Measurements from ENCODE around the gene XRCC1. TPM values are rescaled to one million over a fixed set of nuclear protein-coding genes. Genes with fewer than 3 reads are reported as not detected.
"Not testable (repeated sequence)": the region's sequence is repeated elsewhere in the genome, so short reads cannot be mapped to it uniquely, and the experiment has no call there.

The XRCC1 gene
- total RNA-seq, 1 donor from 2014 or later: 70.7 TPM

DNA sequence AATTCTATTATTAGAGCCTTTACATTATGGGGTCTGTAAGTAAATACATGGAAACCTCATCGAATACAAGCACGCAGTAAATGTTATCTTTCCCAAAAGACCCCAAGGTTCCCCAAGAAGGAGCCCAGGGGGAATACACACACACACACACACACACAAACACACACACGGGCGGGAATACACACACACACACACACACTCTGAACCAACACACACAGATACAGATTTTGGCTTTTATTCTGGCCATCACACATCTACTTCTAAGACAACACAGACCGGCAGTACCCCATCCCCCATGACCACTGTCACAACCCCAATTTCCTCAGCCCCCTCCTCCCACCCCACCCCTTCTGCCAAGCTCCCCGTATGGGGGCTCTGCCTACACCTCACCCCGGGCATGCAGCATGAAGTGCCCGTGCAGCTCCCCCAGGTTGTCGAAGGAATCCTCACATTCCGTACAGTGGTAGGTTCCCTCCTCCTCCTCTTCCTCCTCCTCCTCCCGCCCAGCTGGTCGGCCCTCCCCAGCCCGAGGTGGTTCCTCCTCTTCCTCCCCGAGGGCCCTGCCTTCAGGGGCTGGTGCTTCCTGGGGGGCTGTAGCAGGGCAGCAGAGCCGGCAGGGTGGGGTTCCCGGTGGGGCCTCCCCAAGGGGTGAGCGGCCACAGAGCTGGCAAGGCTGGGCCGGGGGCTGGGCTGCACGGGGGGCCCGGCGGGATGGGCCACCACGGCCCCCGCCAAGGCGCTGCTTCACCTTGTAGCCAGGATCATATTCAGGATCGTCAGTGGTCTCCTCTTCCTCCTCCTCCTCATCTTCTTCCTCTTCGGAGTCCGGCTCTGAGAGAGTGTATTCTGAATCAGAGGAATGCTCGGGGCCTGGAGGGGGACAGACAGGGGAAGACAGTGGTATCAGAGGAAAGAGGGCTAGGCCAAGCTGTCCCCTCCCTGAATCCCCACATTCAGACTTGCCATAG is 32.2 kb upstream of the XRCC1 start:
- Mint-ChIP-seq H3K4me1 (ENCODE audit: low read depth) (no peaks in the 10 kb centered on the region), H3K27ac (no peak overlapping the region), H3K9me3 (ENCODE audit: low read depth) (no peaks in the 10 kb centered on the region), H3K4me3 (ENCODE audit: low read depth) (no peak overlapping the region), H3K36me3 (ENCODE audit: insufficient read depth) (peaks cover 17% of the 10 kb centered on the region), H3K27me3 (no peaks in the 10 kb centered on the region)
- TF ChIP-seq, protein P1, sequence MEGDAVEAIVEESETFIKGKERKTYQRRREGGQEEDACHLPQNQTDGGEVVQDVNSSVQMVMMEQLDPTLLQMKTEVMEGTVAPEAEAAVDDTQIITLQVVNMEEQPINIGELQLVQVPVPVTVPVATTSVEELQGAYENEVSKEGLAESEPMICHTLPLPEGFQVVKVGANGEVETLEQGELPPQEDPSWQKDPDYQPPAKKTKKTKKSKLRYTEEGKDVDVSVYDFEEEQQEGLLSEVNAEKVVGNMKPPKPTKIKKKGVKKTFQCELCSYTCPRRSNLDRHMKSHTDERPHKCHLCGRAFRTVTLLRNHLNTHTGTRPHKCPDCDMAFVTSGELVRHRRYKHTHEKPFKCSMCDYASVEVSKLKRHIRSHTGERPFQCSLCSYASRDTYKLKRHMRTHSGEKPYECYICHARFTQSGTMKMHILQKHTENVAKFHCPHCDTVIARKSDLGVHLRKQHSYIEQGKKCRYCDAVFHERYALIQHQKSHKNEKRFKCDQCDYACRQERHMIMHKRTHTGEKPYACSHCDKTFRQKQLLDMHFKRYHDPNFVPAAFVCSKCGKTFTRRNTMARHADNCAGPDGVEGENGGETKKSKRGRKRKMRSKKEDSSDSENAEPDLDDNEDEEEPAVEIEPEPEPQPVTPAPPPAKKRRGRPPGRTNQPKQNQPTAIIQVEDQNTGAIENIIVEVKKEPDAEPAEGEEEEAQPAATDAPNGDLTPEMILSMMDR (IDR thresholded peaks at IDR 0.05; ENCODE audit: unreplicated experiment): no peak
- DNase-seq (ENCODE audit: low spot score, unreplicated experiment): no peak

DNA sequence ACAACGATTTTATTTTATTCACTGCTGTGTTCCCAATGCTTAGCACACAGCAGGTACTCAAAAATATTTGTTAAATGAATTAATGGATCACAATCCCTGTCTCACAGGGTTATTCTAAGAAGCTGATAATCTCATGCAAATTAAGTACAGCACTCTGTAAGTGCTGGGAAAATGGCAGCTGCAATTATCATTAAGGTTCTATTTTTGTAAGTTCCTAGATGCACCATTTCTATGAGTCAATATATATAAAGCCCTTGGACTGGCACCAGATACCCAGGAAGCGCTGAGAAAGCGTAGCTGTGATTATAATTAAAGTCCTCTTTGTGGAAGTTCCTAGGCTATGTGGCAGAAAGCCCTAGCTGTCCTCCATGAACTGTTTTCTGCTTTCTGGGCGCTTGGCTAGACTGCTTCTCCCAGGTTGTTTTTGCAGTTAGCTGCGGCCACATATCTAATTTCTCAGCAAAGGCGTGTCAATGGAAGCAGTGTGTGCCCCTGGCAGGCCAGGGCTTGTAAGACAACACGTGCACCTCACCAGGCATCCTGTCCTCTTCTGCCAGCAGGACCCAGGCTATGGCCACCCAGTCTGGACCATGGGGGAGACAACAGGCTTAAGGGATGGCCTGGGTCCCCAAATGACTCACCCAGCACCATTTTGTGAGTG is 31.4 kb upstream of the XRCC1 start:
- no peak for DNase-seq (ENCODE audit: low spot score, unreplicated experiment)
- H3K36me3 Mint-ChIP-seq (ENCODE audit: insufficient read depth): peaks cover 11% of the 10 kb centered on the region

DNA sequence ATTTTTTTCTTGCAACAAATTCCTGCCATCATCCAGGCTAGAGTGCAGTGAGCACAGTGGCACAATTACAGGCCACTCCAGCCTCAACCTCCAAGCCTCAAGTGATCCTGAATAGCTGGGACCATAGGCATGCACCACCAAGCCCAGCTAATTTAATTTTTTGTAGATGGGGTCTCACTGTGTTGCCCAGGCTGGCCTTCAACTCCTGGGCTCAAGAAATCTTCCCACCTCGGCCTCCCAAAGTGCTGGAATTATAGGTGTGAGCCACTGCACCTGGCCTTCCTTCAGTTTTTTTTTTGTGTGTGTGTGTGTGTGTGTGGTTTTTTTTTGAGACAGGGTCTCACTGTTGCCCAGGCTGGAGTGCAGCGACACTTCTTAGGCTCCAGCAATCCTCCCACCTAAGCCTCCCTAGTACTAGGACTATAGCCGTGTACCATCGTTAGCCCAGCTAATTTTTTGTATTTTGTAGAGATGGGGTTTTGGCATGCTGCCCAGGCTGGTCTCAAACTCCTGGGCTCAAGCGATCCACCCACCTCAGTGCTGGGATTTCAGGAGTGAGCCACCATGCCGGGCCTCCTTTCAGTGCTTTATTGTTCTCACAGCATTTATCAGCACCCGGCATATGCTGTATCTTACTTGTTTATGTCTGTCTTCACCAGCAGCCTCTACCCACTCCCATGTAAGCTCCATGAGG is 30.7 kb upstream of the XRCC1 start:
- no peak for DNase-seq (ENCODE audit: low spot score, unreplicated experiment)
- H3K4me1 Mint-ChIP-seq (ENCODE audit: low read depth): no peaks in the 10 kb centered on the region
- H3K36me3 Mint-ChIP-seq (ENCODE audit: insufficient read depth): peaks cover 10% of the 10 kb centered on the region
- TF ChIP-seq, protein P1 (IDR thresholded peaks at IDR 0.05; ENCODE audit: unreplicated experiment): no peak
- no peaks in the 10 kb centered on the region for H3K9me3 Mint-ChIP-seq (ENCODE audit: low read depth)
- H3K27me3 Mint-ChIP-seq: no peaks in the 10 kb centered on the region
- no peak overlapping the region for H3K4me3 Mint-ChIP-seq (ENCODE audit: low read depth)
- no peak overlapping the region for H3K27ac Mint-ChIP-seq

More for the DNA sequence above, 31.4 kb upstream of the XRCC1 start:
- Mint-ChIP-seq H3K9me3 (ENCODE audit: low read depth) (no peaks in the 10 kb centered on the region), H3K4me3 (ENCODE audit: low read depth) (no peak overlapping the region), H3K27ac (peak overlapping the region; percentile 33), H3K27me3 (no peaks in the 10 kb centered on the region), H3K4me1 (ENCODE audit: low read depth) (no peaks in the 10 kb centered on the region)
- TF ChIP-seq, protein P1 (IDR thresholded peaks at IDR 0.05; ENCODE audit: unreplicated experiment): no peak

DNA sequence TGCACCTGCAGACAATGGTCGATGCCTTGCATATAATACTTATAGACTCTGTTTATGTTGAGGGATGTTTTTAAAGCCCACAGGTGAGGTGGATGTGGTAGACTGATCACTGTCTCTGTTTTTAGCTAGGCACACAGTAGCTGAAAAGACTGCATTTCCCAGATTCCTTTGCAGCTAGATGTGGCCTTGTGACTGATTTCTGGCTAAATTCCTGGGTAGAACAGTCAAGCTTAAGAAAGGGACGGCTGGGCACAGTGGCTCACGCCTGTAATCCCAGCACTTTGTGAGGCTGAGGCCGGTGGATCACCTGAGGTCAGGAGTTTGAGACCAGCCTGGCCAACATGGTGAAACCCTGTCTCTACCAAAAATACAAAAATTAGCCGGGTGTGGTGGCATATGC is 25.0 kb upstream of the XRCC1 start:
- not testable (repeated sequence) for H3K36me3 Mint-ChIP-seq (ENCODE audit: insufficient read depth); DNase-seq (ENCODE audit: low spot score, unreplicated experiment); H3K9me3 Mint-ChIP-seq (ENCODE audit: low read depth); H3K27ac Mint-ChIP-seq; H3K4me3 Mint-ChIP-seq (ENCODE audit: low read depth); H3K27me3 Mint-ChIP-seq
- H3K4me1 Mint-ChIP-seq (ENCODE audit: low read depth): peaks cover 18% of the 10 kb centered on the region

DNA sequence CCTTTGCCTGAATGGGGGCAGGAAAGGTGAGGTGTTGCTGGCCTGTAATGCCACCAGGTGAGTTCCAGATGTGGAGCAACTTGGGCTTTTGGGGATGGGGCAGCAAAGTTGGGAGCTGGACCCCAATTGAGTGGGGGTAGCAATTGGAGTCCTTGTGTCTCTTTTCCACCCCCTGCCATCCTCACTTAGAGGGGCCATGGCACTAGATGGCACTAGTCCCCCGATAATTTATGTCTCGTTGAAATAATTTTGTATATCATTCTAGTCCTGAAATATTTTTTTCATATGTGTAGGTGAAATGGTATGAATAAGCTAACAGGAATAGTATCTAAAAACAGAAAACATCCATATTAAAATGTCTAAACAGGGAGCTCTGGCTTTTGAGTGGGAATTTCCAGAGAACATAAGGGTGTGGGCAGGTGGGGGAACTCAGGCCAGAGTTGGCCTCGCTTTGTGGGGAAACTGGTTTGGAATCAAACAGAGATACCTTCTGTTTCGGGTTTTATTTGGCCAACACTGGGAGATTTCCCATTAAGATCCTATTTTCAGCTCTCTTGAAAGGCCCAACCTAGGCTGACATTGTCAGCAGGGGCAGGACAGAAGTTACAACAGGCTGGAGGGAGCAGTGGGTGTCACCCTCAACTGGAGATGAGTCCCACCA is 24.4 kb upstream of the XRCC1 start:
- no peak overlapping the region for H3K27ac Mint-ChIP-seq
- H3K9me3 Mint-ChIP-seq (ENCODE audit: low read depth): no peaks in the 10 kb centered on the region
- peaks cover 18% of the 10 kb centered on the region for H3K4me1 Mint-ChIP-seq (ENCODE audit: low read depth)
- no peaks in the 10 kb centered on the region for H3K27me3 Mint-ChIP-seq
- DNase-seq (ENCODE audit: low spot score, unreplicated experiment): no peak
- peaks cover 7% of the 10 kb centered on the region for H3K36me3 Mint-ChIP-seq (ENCODE audit: insufficient read depth)
- no peak overlapping the region for H3K4me3 Mint-ChIP-seq (ENCODE audit: low read depth)
- TF ChIP-seq, protein P1 (IDR thresholded peaks at IDR 0.05; ENCODE audit: unreplicated experiment): no peak

Measured in progenitor cell of endocrine pancreas (in vitro differentiated cells).